Measurements from ENCODE around the gene TLL2.

DNA sequence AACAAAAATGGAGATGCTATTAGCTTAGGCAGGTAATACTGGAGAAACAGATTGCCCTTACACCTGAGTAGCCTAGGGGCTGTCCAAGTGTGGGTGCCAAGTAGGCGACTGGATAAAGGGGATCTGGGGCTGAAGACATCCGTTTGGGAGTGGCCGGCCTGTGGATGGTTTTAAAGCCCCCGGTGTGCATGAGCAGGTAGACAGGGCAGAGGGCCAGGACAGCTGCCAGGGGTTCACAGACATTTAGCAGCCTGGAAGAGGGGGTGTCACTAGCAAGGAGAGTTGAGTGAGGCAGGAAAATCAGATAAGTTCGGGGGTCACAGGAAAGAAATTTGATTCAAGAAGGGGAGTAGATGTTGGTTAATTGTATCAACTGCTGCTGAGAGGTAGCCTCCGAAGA is 153.4 kb downstream of the TLL2 start:
- TF ChIP-seq GATA2 (IDR thresholded peaks at IDR 0.05; ENCODE audit: low read depth, low read length) (no peak), GATA3 (IDR thresholded peaks at IDR 0.05; ENCODE audit: low read depth, low read length) (no peak)

Data from SH-SY5Y (cell line).